ENCODE data around the gene ERVFRD-1. TPM values are rescaled to one million over a fixed set of nuclear protein-coding genes. Genes with fewer than 3 reads are reported as not detected.

Gene ERVFRD-1
- total RNA-seq, 2 experiments from 2014 or later, result not detected

GRCh38 chr6:11140056-11140455, 28.5 kb upstream of the ERVFRD-1 start:
- Mint-ChIP-seq H3K27ac (no peak overlapping the region), H3K9me3 (no peaks in the 10 kb centered on the region), H3K36me3 (peaks cover 4% of the 10 kb centered on the region), H3K4me3 (no peak overlapping the region), H3K27me3 (peaks cover 2% of the 10 kb centered on the region), H3K4me1 (peaks cover 6% of the 10 kb centered on the region)
- POLR2A ChIA-PET, result no interaction called here
- ATAC-seq (ENCODE audit: low read depth) (no peak), DNase-seq (no peak)

- Mint-ChIP-seq H3K9me3 (no peaks in the 10 kb centered on the region), H3K27ac (no peak overlapping the region), H3K36me3 (peaks cover 9% of the 10 kb centered on the region), H3K4me3 (no peak overlapping the region), H3K27me3 (peaks cover 2% of the 10 kb centered on the region), H3K4me1 (peaks cover 4% of the 10 kb centered on the region)
- POLR2A ChIA-PET, result no interaction called here
- DNase-seq (no peak), ATAC-seq (ENCODE audit: low read depth) (no peak)
Measured at GRCh38 chr6:11139051-11139960, 27.8 kb upstream of the ERVFRD-1 start.

GRCh38 chr6:11136809-11137208, 25.3 kb upstream of the ERVFRD-1 start:
- no peak overlapping the region for H3K27ac Mint-ChIP-seq
- H3K4me3 Mint-ChIP-seq, result no peak overlapping the region
- H3K36me3 Mint-ChIP-seq, result peaks cover 11% of the 10 kb centered on the region
- POLR2A ChIA-PET, result no interaction called here
- no peaks in the 10 kb centered on the region for H3K9me3 Mint-ChIP-seq
- no peak for ATAC-seq (ENCODE audit: low read depth)
- H3K27me3 Mint-ChIP-seq, result no peaks in the 10 kb centered on the region
- H3K4me1 Mint-ChIP-seq, result peaks cover 2% of the 10 kb centered on the region
- DNase-seq, result no peak

- POLR2A ChIA-PET, result no interaction called here
- no peak overlapping the region for H3K4me3 Mint-ChIP-seq
- no peak overlapping the region for H3K27ac Mint-ChIP-seq
- DNase-seq (no peak), ATAC-seq (ENCODE audit: low read depth) (no peak)
- H3K36me3 Mint-ChIP-seq, result peaks cover 9% of the 10 kb centered on the region
- H3K27me3 Mint-ChIP-seq, result no peaks in the 10 kb centered on the region
- H3K9me3 Mint-ChIP-seq, result no peaks in the 10 kb centered on the region
- H3K4me1 Mint-ChIP-seq, result no peaks in the 10 kb centered on the region
Measured at GRCh38 chr6:11133281-11133680, 21.8 kb upstream of the ERVFRD-1 start.

GRCh38 chr6:11132194-11132888, 20.8 kb upstream of the ERVFRD-1 start:
- ATAC-seq (ENCODE audit: low read depth) (no peak), DNase-seq (no peak)
- H3K4me3 Mint-ChIP-seq, result no peak overlapping the region
- peaks cover 12% of the 10 kb centered on the region for H3K36me3 Mint-ChIP-seq
- peaks cover under 1% of the 10 kb centered on the region for H3K4me1 Mint-ChIP-seq
- H3K9me3 Mint-ChIP-seq, result no peaks in the 10 kb centered on the region
- H3K27ac Mint-ChIP-seq, result no peak overlapping the region
- H3K27me3 Mint-ChIP-seq, result no peaks in the 10 kb centered on the region
- POLR2A ChIA-PET, result no interaction called here

GRCh38 chr6:11130605-11131004, 19.1 kb upstream of the ERVFRD-1 start:
- peaks cover 24% of the 10 kb centered on the region for H3K36me3 Mint-ChIP-seq
- peaks cover 3% of the 10 kb centered on the region for H3K9me3 Mint-ChIP-seq
- no peaks in the 10 kb centered on the region for H3K27me3 Mint-ChIP-seq
- H3K4me1 Mint-ChIP-seq, result peaks cover 1% of the 10 kb centered on the region
- H3K4me3 Mint-ChIP-seq, result no peak overlapping the region
- no peak overlapping the region for H3K27ac Mint-ChIP-seq
- POLR2A ChIA-PET, result no interaction called here
- ATAC-seq (ENCODE audit: low read depth) (no peak), DNase-seq (no peak)

- Mint-ChIP-seq H3K27ac (no peak overlapping the region), H3K36me3 (peaks cover 26% of the 10 kb centered on the region), H3K27me3 (no peaks in the 10 kb centered on the region), H3K9me3 (peaks cover 3% of the 10 kb centered on the region), H3K4me3 (no peak overlapping the region), H3K4me1 (peaks cover 1% of the 10 kb centered on the region)
- DNase-seq (no peak), ATAC-seq (ENCODE audit: low read depth) (no peak)
- POLR2A ChIA-PET, result interaction anchor here (0.6 kb wide), 1 partner anchor 435 kb away, joined by 6 read pairs; the partner anchor contains the start of gene PAK1IP1
Measured at GRCh38 chr6:11129908-11130565, 18.5 kb upstream of the ERVFRD-1 start.

- Mint-ChIP-seq H3K27ac (no peak overlapping the region), H3K4me3 (no peak overlapping the region), H3K9me3 (peaks cover 3% of the 10 kb centered on the region), H3K36me3 (peaks cover 19% of the 10 kb centered on the region), H3K27me3 (no peaks in the 10 kb centered on the region), H3K4me1 (peaks cover 6% of the 10 kb centered on the region)
- POLR2A ChIA-PET, result no interaction called here
- ATAC-seq (ENCODE audit: low read depth) (no peak), DNase-seq (no peak)
Measured at GRCh38 chr6:11128608-11129007, 17.1 kb upstream of the ERVFRD-1 start.

- no peak for ATAC-seq (ENCODE audit: low read depth)
- H3K27ac Mint-ChIP-seq, result no peak overlapping the region
- no peak for DNase-seq
- POLR2A ChIA-PET, result no interaction called here
- H3K27me3 Mint-ChIP-seq, result no peaks in the 10 kb centered on the region
- H3K4me3 Mint-ChIP-seq, result no peak overlapping the region
- peaks cover 3% of the 10 kb centered on the region for H3K9me3 Mint-ChIP-seq
- peaks cover 8% of the 10 kb centered on the region for H3K4me1 Mint-ChIP-seq
- peaks cover 19% of the 10 kb centered on the region for H3K36me3 Mint-ChIP-seq
Measured at GRCh38 chr6:11126876-11127275, 15.4 kb upstream of the ERVFRD-1 start.

GRCh38 chr6:11123978-11124377, 12.5 kb upstream of the ERVFRD-1 start:
- Mint-ChIP-seq H3K36me3 (peaks cover 23% of the 10 kb centered on the region), H3K4me1 (peaks cover 17% of the 10 kb centered on the region), H3K4me3 (no peak overlapping the region), H3K27me3 (no peaks in the 10 kb centered on the region), H3K27ac (no peak overlapping the region), H3K9me3 (peaks cover 3% of the 10 kb centered on the region)
- POLR2A ChIA-PET, result no interaction called here
- ATAC-seq (ENCODE audit: low read depth) (no peak), DNase-seq (no peak)

- no peak for ATAC-seq (ENCODE audit: low read depth)
- Mint-ChIP-seq H3K36me3 (peaks cover 20% of the 10 kb centered on the region), H3K9me3 (peaks cover 3% of the 10 kb centered on the region), H3K27me3 (no peaks in the 10 kb centered on the region), H3K4me1 (peaks cover 17% of the 10 kb centered on the region), H3K4me3 (no peak overlapping the region), H3K27ac (no peak overlapping the region)
- POLR2A ChIA-PET, result no interaction called here
- no peak for DNase-seq
Measured at GRCh38 chr6:11122380-11122779, 10.9 kb upstream of the ERVFRD-1 start.

GRCh38 chr6:11121851-11122250, 10.3 kb upstream of the ERVFRD-1 start:
- no peak for ATAC-seq (ENCODE audit: low read depth)
- no peak overlapping the region for H3K4me3 Mint-ChIP-seq
- DNase-seq, result no peak
- H3K9me3 Mint-ChIP-seq, result peaks cover 2% of the 10 kb centered on the region
- peaks cover 16% of the 10 kb centered on the region for H3K36me3 Mint-ChIP-seq
- H3K27me3 Mint-ChIP-seq, result no peaks in the 10 kb centered on the region
- no peak overlapping the region for H3K27ac Mint-ChIP-seq
- POLR2A ChIA-PET, result no interaction called here
- H3K4me1 Mint-ChIP-seq, result peaks cover 16% of the 10 kb centered on the region

GRCh38 chr6:11120271-11121005, 8.9 kb upstream of the ERVFRD-1 start:
- Mint-ChIP-seq H3K4me1 (peaks cover 20% of the 10 kb centered on the region), H3K9me3 (no peaks in the 10 kb centered on the region), H3K4me3 (no peak overlapping the region), H3K27ac (no peak overlapping the region), H3K36me3 (peaks cover 6% of the 10 kb centered on the region), H3K27me3 (no peaks in the 10 kb centered on the region)
- POLR2A ChIA-PET, result no interaction called here
- no peak for DNase-seq
- ATAC-seq (ENCODE audit: low read depth), result no peak
